ENCODE results near the gene PPP2R1B.
"Not testable (repeated sequence)": the region's sequence is repeated elsewhere in the genome, so short reads cannot be mapped to it uniquely, and the experiment has no call there.

PPP2R1B gene

GRCh38 chr11:111724615-111725129, 41.5 kb downstream of the PPP2R1B start:
- Histone ChIP-seq H3K9me3 (ENCODE audit: control insufficient read depth, insufficient read depth, low read length) (no peaks in the 10 kb centered on the region), H3K36me3 (ENCODE audit: control insufficient read depth, insufficient read depth, low read length) (peaks cover 66% of the 10 kb centered on the region), H3K27me3 (ENCODE audit: control insufficient read depth, insufficient read depth, low read length) (no peaks in the 10 kb centered on the region), H3K27ac (ENCODE audit: low read depth, low read length) (no peak overlapping the region), H3K4me1 (ENCODE audit: control insufficient read depth, insufficient read depth, low read length) (peaks cover 6% of the 10 kb centered on the region; the same call in 1 of the 2 replicates), H3K4me3 (ENCODE audit: low read depth, low read length) (no peak overlapping the region), H3K9ac (ENCODE audit: low read depth, low read length) (no peak overlapping the region)

GRCh38 chr11:111723595-111723994, 42.6 kb downstream of the PPP2R1B start:
- Histone ChIP-seq H3K27me3 (ENCODE audit: control insufficient read depth, insufficient read depth, low read length) (no peaks in the 10 kb centered on the region), H3K27ac (ENCODE audit: low read depth, low read length) (no peak overlapping the region), H3K4me1 (ENCODE audit: control insufficient read depth, insufficient read depth, low read length) (peaks cover 12% of the 10 kb centered on the region; the same call in 1 of the 2 replicates), H3K9me3 (ENCODE audit: control insufficient read depth, insufficient read depth, low read length) (no peaks in the 10 kb centered on the region), H3K4me3 (ENCODE audit: low read depth, low read length) (no peak overlapping the region), H3K9ac (ENCODE audit: low read depth, low read length) (no peak overlapping the region), H3K36me3 (ENCODE audit: control insufficient read depth, insufficient read depth, low read length) (peaks cover 68% of the 10 kb centered on the region)

- no peak overlapping the region for H3K9ac ChIP-seq (ENCODE audit: low read depth, low read length)
- no peak overlapping the region for H3K4me3 ChIP-seq (ENCODE audit: low read depth, low read length)
- peaks cover 68% of the 10 kb centered on the region for H3K36me3 ChIP-seq (ENCODE audit: control insufficient read depth, insufficient read depth, low read length)
- H3K27me3 ChIP-seq (ENCODE audit: control insufficient read depth, insufficient read depth, low read length), result no peaks in the 10 kb centered on the region
- peaks cover 15% of the 10 kb centered on the region; the same call in 1 of the 2 replicates for H3K4me1 ChIP-seq (ENCODE audit: control insufficient read depth, insufficient read depth, low read length)
- no peak overlapping the region for H3K27ac ChIP-seq (ENCODE audit: low read depth, low read length)
- H3K9me3 ChIP-seq (ENCODE audit: control insufficient read depth, insufficient read depth, low read length), result no peaks in the 10 kb centered on the region
Observed at GRCh38 chr11:111722501-111722900, 43.7 kb downstream of the PPP2R1B start.

- H3K27me3 ChIP-seq (ENCODE audit: control insufficient read depth, insufficient read depth, low read length), result no peaks in the 10 kb centered on the region
- no peaks in the 10 kb centered on the region for H3K9me3 ChIP-seq (ENCODE audit: control insufficient read depth, insufficient read depth, low read length)
- H3K9ac ChIP-seq (ENCODE audit: low read depth, low read length), result no peak overlapping the region
- H3K4me3 ChIP-seq (ENCODE audit: low read depth, low read length), result no peak overlapping the region
- peaks cover 58% of the 10 kb centered on the region for H3K36me3 ChIP-seq (ENCODE audit: control insufficient read depth, insufficient read depth, low read length)
- peaks cover 15% of the 10 kb centered on the region; the same call in 1 of the 2 replicates for H3K4me1 ChIP-seq (ENCODE audit: control insufficient read depth, insufficient read depth, low read length)
- H3K27ac ChIP-seq (ENCODE audit: low read depth, low read length), result no peak overlapping the region
Observed at GRCh38 chr11:111720801-111721494, 45.2 kb downstream of the PPP2R1B start.

GRCh38 chr11:111719379-111719778, 46.8 kb downstream of the PPP2R1B start:
- H3K36me3 ChIP-seq (ENCODE audit: control insufficient read depth, insufficient read depth, low read length), result peaks cover 46% of the 10 kb centered on the region
- no peak overlapping the region for H3K27ac ChIP-seq (ENCODE audit: low read depth, low read length)
- H3K4me1 ChIP-seq (ENCODE audit: control insufficient read depth, insufficient read depth, low read length), result peaks cover 15% of the 10 kb centered on the region; the same call in 1 of the 2 replicates

GRCh38 chr11:111718859-111719258, 47.3 kb downstream of the PPP2R1B start:
- H3K4me3 ChIP-seq (ENCODE audit: low read depth, low read length), result no peak overlapping the region
- no peak overlapping the region for H3K9ac ChIP-seq (ENCODE audit: low read depth, low read length)
- H3K36me3 ChIP-seq (ENCODE audit: control insufficient read depth, insufficient read depth, low read length), result peaks cover 41% of the 10 kb centered on the region
- peak overlapping the region; percentile 48 for H3K27ac ChIP-seq (ENCODE audit: low read depth, low read length)
- H3K27me3 ChIP-seq (ENCODE audit: control insufficient read depth, insufficient read depth, low read length), result no peaks in the 10 kb centered on the region
- no peaks in the 10 kb centered on the region for H3K9me3 ChIP-seq (ENCODE audit: control insufficient read depth, insufficient read depth, low read length)
- H3K4me1 ChIP-seq (ENCODE audit: control insufficient read depth, insufficient read depth, low read length), result peaks cover 15% of the 10 kb centered on the region; the same call in 1 of the 2 replicates

More at GRCh38 chr11:111719379-111719778, 46.8 kb downstream of the PPP2R1B start:
- no peaks in the 10 kb centered on the region for H3K27me3 ChIP-seq (ENCODE audit: control insufficient read depth, insufficient read depth, low read length)
- no peaks in the 10 kb centered on the region for H3K9me3 ChIP-seq (ENCODE audit: control insufficient read depth, insufficient read depth, low read length)
- no peak overlapping the region for H3K4me3 ChIP-seq (ENCODE audit: low read depth, low read length)
- no peak overlapping the region for H3K9ac ChIP-seq (ENCODE audit: low read depth, low read length)

GRCh38 chr11:111718436-111718835, 47.8 kb downstream of the PPP2R1B start:
- Histone ChIP-seq H3K27ac (ENCODE audit: low read depth, low read length) (peak overlapping the region; percentile 48), H3K9me3 (ENCODE audit: control insufficient read depth, insufficient read depth, low read length) (no peaks in the 10 kb centered on the region), H3K4me3 (ENCODE audit: low read depth, low read length) (no peak overlapping the region), H3K9ac (ENCODE audit: low read depth, low read length) (no peak overlapping the region), H3K27me3 (ENCODE audit: control insufficient read depth, insufficient read depth, low read length) (no peaks in the 10 kb centered on the region), H3K36me3 (ENCODE audit: control insufficient read depth, insufficient read depth, low read length) (peaks cover 39% of the 10 kb centered on the region), H3K4me1 (ENCODE audit: control insufficient read depth, insufficient read depth, low read length) (peaks cover 15% of the 10 kb centered on the region; the same call in 1 of the 2 replicates)

GRCh38 chr11:111717660-111718059, 48.5 kb downstream of the PPP2R1B start:
- not testable (repeated sequence) for H3K27me3 ChIP-seq (ENCODE audit: control insufficient read depth, insufficient read depth, low read length); H3K4me1 ChIP-seq (ENCODE audit: control insufficient read depth, insufficient read depth, low read length); H3K4me3 ChIP-seq (ENCODE audit: low read depth, low read length); H3K27ac ChIP-seq (ENCODE audit: low read depth, low read length); H3K9ac ChIP-seq (ENCODE audit: low read depth, low read length); H3K9me3 ChIP-seq (ENCODE audit: control insufficient read depth, insufficient read depth, low read length)
- peaks cover 32% of the 10 kb centered on the region for H3K36me3 ChIP-seq (ENCODE audit: control insufficient read depth, insufficient read depth, low read length)

- Histone ChIP-seq H3K27me3 (ENCODE audit: control insufficient read depth, insufficient read depth, low read length) (no peaks in the 10 kb centered on the region), H3K4me1 (ENCODE audit: control insufficient read depth, insufficient read depth, low read length) (peaks cover 9% of the 10 kb centered on the region; the same call in 1 of the 2 replicates), H3K9me3 (ENCODE audit: control insufficient read depth, insufficient read depth, low read length) (no peaks in the 10 kb centered on the region), H3K4me3 (ENCODE audit: low read depth, low read length) (no peak overlapping the region), H3K9ac (ENCODE audit: low read depth, low read length) (no peak overlapping the region), H3K36me3 (ENCODE audit: control insufficient read depth, insufficient read depth, low read length) (peaks cover 15% of the 10 kb centered on the region), H3K27ac (ENCODE audit: low read depth, low read length) (no peak overlapping the region)
Observed at GRCh38 chr11:111715142-111715816, 50.9 kb downstream of the PPP2R1B start.

GRCh38 chr11:111714522-111714921, 51.7 kb downstream of the PPP2R1B start:
- peaks cover 10% of the 10 kb centered on the region; the same call in 1 of the 2 replicates for H3K36me3 ChIP-seq (ENCODE audit: control insufficient read depth, insufficient read depth, low read length)
- peaks cover 9% of the 10 kb centered on the region; the same call in 1 of the 2 replicates for H3K4me1 ChIP-seq (ENCODE audit: control insufficient read depth, insufficient read depth, low read length)
- H3K4me3 ChIP-seq (ENCODE audit: low read depth, low read length), result no peak overlapping the region
- H3K27ac ChIP-seq (ENCODE audit: low read depth, low read length), result no peak overlapping the region
- H3K9me3 ChIP-seq (ENCODE audit: control insufficient read depth, insufficient read depth, low read length), result no peaks in the 10 kb centered on the region
- no peaks in the 10 kb centered on the region for H3K27me3 ChIP-seq (ENCODE audit: control insufficient read depth, insufficient read depth, low read length)
- no peak overlapping the region for H3K9ac ChIP-seq (ENCODE audit: low read depth, low read length)

- no peak overlapping the region for H3K9ac ChIP-seq (ENCODE audit: low read depth, low read length)
- no peak overlapping the region for H3K27ac ChIP-seq (ENCODE audit: low read depth, low read length)
- H3K36me3 ChIP-seq (ENCODE audit: control insufficient read depth, insufficient read depth, low read length), result peaks cover 20% of the 10 kb centered on the region; the same call in 1 of the 2 replicates
Observed at GRCh38 chr11:111707691-111708067, 58.5 kb downstream of the PPP2R1B start.

More at GRCh38 chr11:111707691-111708067, 58.5 kb downstream of the PPP2R1B start:
- Histone ChIP-seq H3K4me1 (ENCODE audit: control insufficient read depth, insufficient read depth, low read length) (no peaks in the 10 kb centered on the region), H3K9me3 (ENCODE audit: control insufficient read depth, insufficient read depth, low read length) (no peaks in the 10 kb centered on the region), H3K4me3 (ENCODE audit: low read depth, low read length) (no peak overlapping the region), H3K27me3 (ENCODE audit: control insufficient read depth, insufficient read depth, low read length) (no peaks in the 10 kb centered on the region)
